HEK293T (cell line): ENCODE results near the gene GTF2A2.

Experiments used
- CTBP1 ChIP-seq: fragments of 450-650 bp; IDR thresholded peaks from 2 replicates; pipeline ENCODE4 v1.6.1; 2016; ENCODE audit warnings: borderline replicate concordance
- NFRKB ChIP-seq: fragments of 450-650 bp; IDR thresholded peaks from 2 replicates; pipeline ENCODE4 v1.6.1; 2016; ENCODE audit warnings: mild to moderate bottlenecking, moderate library complexity
- SP1 ChIP-seq: fragments of 450-650 bp; IDR thresholded peaks from 2 replicates; pipeline ENCODE4 v1.6.1; 2017
- SUZ12 ChIP-seq: fragments of 450-650 bp; IDR thresholded peaks from 2 replicates; pipeline ENCODE4 v1.6.1; 2016; ENCODE audit warnings: mild to moderate bottlenecking
- TARDBP ChIP-seq: fragments of 450-650 bp; IDR thresholded peaks from 2 replicates; pipeline ENCODE4 v1.6.1; 2016

GRCh38 chr15:59618406-59618805 lies 38.9 kb downstream of the GTF2A2 start:
- TF ChIP-seq SP1 (no peak), TARDBP (no peak), SUZ12 (no peak), CTBP1 (no peak), NFRKB (no peak)
